Prostate gland (tissue), 2 donors: Measurements from ENCODE around the gene LUC7L3. TPM values are rescaled to one million over a fixed set of nuclear protein-coding genes. Genes with fewer than 3 reads are reported as not detected.

Experiments
- DNase-seq: peaks from one replicate; pipeline ENCODE4 v3.0.0-alpha.2; 2019; ENCODE audit warnings: low spot score
- H3K27ac ChIP-seq, 2 donors: fragments of 200-600 bp; sonication (generic); 2 replicates each; pipeline ENCODE4 v1.5.1; 2017 to 2019
- H3K27me3 ChIP-seq: fragments of 200-600 bp; sonication (generic); replicated peaks from 2 replicates; pipeline ENCODE4 v1.5.1; 2019; ENCODE audit not compliant: insufficient read depth
- H3K36me3 ChIP-seq, 2 donors: fragments of 200-600 bp; sonication (generic); 1 replicate in 1 of 2; 2 replicates in 1 of 2; pipeline versions ENCODE4 v1.5.1 to v1.8.1; 2017 to 2019
- H3K4me1 ChIP-seq: fragments of 200-600 bp; sonication (generic); replicated peaks from 2 replicates; pipeline ENCODE4 v1.5.1; 2019
- H3K4me3 ChIP-seq, 2 donors: fragments of 200-600 bp; sonication (generic); 2 replicates each; pipeline ENCODE4 v1.5.1; 2017 to 2019
- H3K9me3 ChIP-seq: fragments of 200-600 bp; sonication (generic); 2 replicates; pipeline ENCODE4 v1.5.1; 2017
- CTCF ChIP-seq, 4 experiments: fragments of 200-600 bp in 2 of 4; fragments of 450-650 bp in 2 of 4; sonication (generic) in 2 of 4; IDR thresholded peaks; 1 replicate in 3 of 4; 2 replicates in 1 of 4; pipeline ENCODE4 v1.5.1; 2016 to 2019; ENCODE audit warnings: antibody characterized with exemption in 4 of 4, mild to moderate bottlenecking in 2 of 4, moderate library complexity in 2 of 4
- POLR2A ChIP-seq: fragments of 450-650 bp; IDR thresholded peaks from one replicate; pipeline ENCODE4 v1.6.1; 2016; ENCODE audit warnings: antibody characterized with exemption, mild to moderate bottlenecking
- POLR2AphosphoS5 ChIP-seq: sonication (generic); formaldehyde crosslinking; IDR thresholded peaks from one replicate; pipeline ENCODE4 v1.6.1; 2017; ENCODE audit warnings: antibody characterized with exemption
- WGBS: methylation state at CpG from one replicate; pipeline ENCODE4 v1.1.5; 2018; 5-methylcytosine and 5-hydroxymethylcytosine counted together
- intact Hi-C: fragments of 100-400 bp; cut with DNase I; formaldehyde crosslinking; loops from one replicate; pipeline ENCODE4 v1.14.2; 2022
- total RNA-seq, 2 donors: library from RNA; depleted of rRNA; stranded (reverse); fragments of >200 nt; gene quantifications; one replicate each; pipeline ENCODE4 v1.1.0, GENCODE V29; 2016

Gene LUC7L3
- total RNA-seq, 2 donors from 2014 or later, result 45.4 to 234 TPM

GRCh38 chr17:50770346-50770745 lies 50.9 kb downstream of the LUC7L3 start:
- H3K27ac ChIP-seq, result no peak overlapping the region
- H3K36me3 ChIP-seq, result no peaks in the 10 kb centered on the region
- H3K4me3 ChIP-seq, result no peak overlapping the region
- DNase-seq, result no peak
- intact Hi-C loops, result no loop called here
- WGBS, result 83% methylated on average over 2 of the region's 2 CpGs
- H3K27me3 ChIP-seq, result no peaks in the 10 kb centered on the region
- no peaks in the 10 kb centered on the region for H3K9me3 ChIP-seq
- TF ChIP-seq POLR2A, result no peak
- no peak for TF ChIP-seq CTCF (IDR thresholded peaks at IDR 0.05)
- no peak for TF ChIP-seq POLR2AphosphoS5
- no peaks in the 10 kb centered on the region for H3K4me1 ChIP-seq

- WGBS, result 73% methylated on average over 15 of the region's 15 CpGs
- Histone ChIP-seq H3K36me3 (no peaks in the 10 kb centered on the region), H3K27me3 (no peaks in the 10 kb centered on the region), H3K4me3 (no peak overlapping the region), H3K27ac (no peak overlapping the region), H3K4me1 (no peaks in the 10 kb centered on the region), H3K9me3 (no peaks in the 10 kb centered on the region)
- TF ChIP-seq POLR2AphosphoS5 (no peak), CTCF (IDR thresholded peaks at IDR 0.05) (no peak), POLR2A (no peak)
- no peak for DNase-seq
- intact Hi-C loops, result no loop called here
Observed at GRCh38 chr17:50771991-50772785, 52.8 kb downstream of the LUC7L3 start.

- no peaks in the 10 kb centered on the region for H3K27me3 ChIP-seq
- TF ChIP-seq POLR2A (no peak), CTCF (IDR thresholded peaks at IDR 0.05) (no peak), POLR2AphosphoS5 (no peak)
- 79% methylated on average over 7 of the region's 7 CpGs for WGBS
- no peak overlapping the region for H3K27ac ChIP-seq
- DNase-seq, result no peak
- no peaks in the 10 kb centered on the region for H3K36me3 ChIP-seq
- no peaks in the 10 kb centered on the region for H3K4me1 ChIP-seq
- H3K4me3 ChIP-seq, result no peak overlapping the region
- intact Hi-C loops, result no loop called here
- no peaks in the 10 kb centered on the region for H3K9me3 ChIP-seq
Observed at GRCh38 chr17:50774225-50774803, 54.9 kb downstream of the LUC7L3 start.

- Histone ChIP-seq H3K36me3 (no peaks in the 10 kb centered on the region), H3K9me3 (no peaks in the 10 kb centered on the region), H3K27me3 (no peaks in the 10 kb centered on the region), H3K4me3 (no peak overlapping the region), H3K27ac (no peak overlapping the region), H3K4me1 (no peaks in the 10 kb centered on the region)
- 96% methylated on average over 3 of the region's 3 CpGs for WGBS
- TF ChIP-seq POLR2A (no peak), CTCF (IDR thresholded peaks at IDR 0.05) (no peak), POLR2AphosphoS5 (no peak)
- intact Hi-C loops, result no loop called here
- DNase-seq, result no peak
Observed at GRCh38 chr17:50775926-50776325, 56.5 kb downstream of the LUC7L3 start.

DNA sequence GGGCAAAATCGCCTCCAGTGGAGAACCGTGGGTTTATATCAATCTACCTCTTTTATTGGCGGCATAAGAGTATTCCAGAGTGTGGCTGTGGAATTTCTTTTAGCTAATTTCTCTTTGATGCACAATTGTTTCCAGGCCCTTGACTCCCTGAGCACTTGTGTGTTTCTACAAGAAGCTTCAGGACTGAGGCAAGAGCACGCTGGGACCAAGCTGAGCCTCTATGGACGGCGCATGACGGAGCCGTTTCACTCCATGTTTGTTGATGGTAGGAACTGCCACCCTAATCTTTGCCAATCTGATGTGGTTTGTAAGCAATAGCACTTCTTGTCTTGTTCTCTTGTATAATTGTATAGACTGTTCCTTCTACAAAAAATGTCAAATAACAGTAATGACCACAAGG lies 59.1 kb downstream of the LUC7L3 start:
- DNase-seq, result no peak
- Histone ChIP-seq H3K4me1 (no peaks in the 10 kb centered on the region), H3K9me3 (no peaks in the 10 kb centered on the region), H3K27ac (no peak overlapping the region), H3K27me3 (no peaks in the 10 kb centered on the region), H3K36me3 (no peaks in the 10 kb centered on the region), H3K4me3 (no peak overlapping the region)
- WGBS, result 78% methylated on average over 8 of the region's 8 CpGs
- no peak for TF ChIP-seq POLR2A
- no peak for TF ChIP-seq POLR2AphosphoS5
- TF ChIP-seq CTCF (IDR thresholded peaks at IDR 0.05), result no peak
- intact Hi-C loops, result no loop called here
